CD4-positive, alpha-beta T cell (primary cell): Measurements from ENCODE around the gene KSR2. TPM values are rescaled to one million over a fixed set of nuclear protein-coding genes. Genes with fewer than 3 reads are reported as not detected.

Source experiments
- ATAC-seq: fragments of 200-7000 bp; cut with Tn5 transposase; one replicate; pipeline ENCODE4 v1.10.0; 2022; ENCODE audit warnings: mild to moderate bottlenecking; ENCODE audit not compliant: poor library complexity
- CTCF ChIA-PET: fragments of 350-600 bp; sonication (Branson Sonifier 250); formaldehyde crosslinking; loops from one replicate; lab custom pipeline; 2021; ENCODE audit warnings: antibody characterized with exemption, inconsistent platforms; lab: Charles Lee
- POLR2A ChIA-PET: fragments of 350-600 bp; sonication (Branson Sonifier 250); formaldehyde crosslinking; loops from one replicate; lab custom pipeline; 2021; ENCODE audit warnings: antibody characterized with exemption, inconsistent platforms; lab: Charles Lee
- DNase-seq, 14 experiments: peaks; one replicate each; pipeline ENCODE4 v3.0.0-alpha.2; 2013 to 2020; ENCODE audit warnings: mixed read lengths in 2 of 14
- H3K27ac ChIP-seq, 2 donors: one replicate each; pipeline versions ENCODE4 v1.5.1 to v1.7.0; 2013; ENCODE audit warnings: low read length in 2 of 2, low read depth in 1 of 2, mild to moderate bottlenecking in 1 of 2
- H3K27me3 ChIP-seq, 2 experiments: 1 replicate in 1 of 2; 2 replicates in 1 of 2; pipeline versions ENCODE4 v1.6.1 to v1.7.0; 2013; ENCODE audit warnings: low read length in 2 of 2, control low read depth in 1 of 2, mild to moderate bottlenecking in 1 of 2, moderate library complexity in 1 of 2; ENCODE audit not compliant: insufficient read depth in 2 of 2, control insufficient read depth in 1 of 2
- H3K36me3 ChIP-seq: one replicate; pipeline ENCODE4 v1.6.1; 2013; ENCODE audit warnings: low read length, control low read depth; ENCODE audit not compliant: insufficient read depth
- H3K4me1 ChIP-seq: one replicate; pipeline ENCODE4 v1.6.1; 2013; ENCODE audit warnings: low read length, control low read depth; ENCODE audit not compliant: insufficient read depth
- H3K4me3 ChIP-seq: one replicate; pipeline ENCODE4 v1.5.1; 2013; ENCODE audit warnings: mild to moderate bottlenecking, low read length, moderate library complexity
- H3K9me3 ChIP-seq, 2 experiments: 1 replicate in 1 of 2; 2 replicates in 1 of 2; pipeline versions ENCODE4 v1.6.1 to v1.7.0; 2013; ENCODE audit warnings: low read length in 2 of 2, mild to moderate bottlenecking in 2 of 2, control low read depth in 1 of 2, moderate library complexity in 1 of 2; ENCODE audit not compliant: control insufficient read depth in 1 of 2, insufficient read depth in 1 of 2
- H3K27ac Mint-ChIP-seq: one replicate; pipeline ENCODE4 v1.8.0; 2020; ENCODE audit warnings: mixed read lengths
- H3K27me3 Mint-ChIP-seq: one replicate; pipeline ENCODE4 v1.8.0; 2021; ENCODE audit warnings: mixed read lengths
- H3K36me3 Mint-ChIP-seq: one replicate; pipeline ENCODE4 v1.8.0; 2021; ENCODE audit warnings: low read depth, mixed read lengths
- H3K4me1 Mint-ChIP-seq: one replicate; pipeline ENCODE4 v1.8.0; 2021; ENCODE audit warnings: low read depth, mixed read lengths
- H3K4me3 Mint-ChIP-seq: one replicate; pipeline ENCODE4 v1.8.0; 2020; ENCODE audit warnings: mild to moderate bottlenecking, mixed read lengths
- H3K9me3 Mint-ChIP-seq: one replicate; pipeline ENCODE4 v1.8.0; 2020; ENCODE audit warnings: mixed read lengths
- CTCF ChIP-seq: fragments of 200-600 bp; IDR thresholded peaks from one replicate; pipeline ENCODE4 v1.8.0; 2022; ENCODE audit warnings: antibody characterized with exemption, mild to moderate bottlenecking
- intact Hi-C, 2 experiments: fragments of 100-400 bp; cut with DNase I in 1 of 2; cut with micrococcal nuclease in 1 of 2; formaldehyde crosslinking; loops; one replicate each; pipeline versions ENCODE4 v1.15.1 to v1.9.0; 2023 to 2025; cut with DNase I, micrococcal nuclease
- total RNA-seq, 174 experiments: library from RNA in 2 of 174; stranded (reverse) in 2 of 174; gene quantifications; one replicate each; pipeline ENCODE4 v1.2.3 and lab custom pipeline; 2021 to 2026

The KSR2 gene
- total RNA-seq, 2 experiments from 2014 or later = 0.05 to 0.17 TPM

GRCh38 chr12:117872546-117873169, 96.1 kb downstream of the KSR2 start:
- no peak for ATAC-seq
- no peaks in the 10 kb centered on the region for H3K36me3 Mint-ChIP-seq
- H3K27ac ChIP-seq = no peak overlapping the region
- no peak overlapping the region for H3K4me3 Mint-ChIP-seq
- intact Hi-C loops = loop anchor here (10.0 kb wide), 2 partner anchors 252 to 1672 kb away; no protein-coding TSS in a partner anchor
- POLR2A ChIA-PET = no interaction called here
- H3K36me3 ChIP-seq = no peaks in the 10 kb centered on the region
- H3K4me3 ChIP-seq = no peak overlapping the region
- peaks cover 17% of the 10 kb centered on the region for H3K27me3 Mint-ChIP-seq
- H3K27ac Mint-ChIP-seq = no peak overlapping the region
- H3K4me1 ChIP-seq = peaks cover 16% of the 10 kb centered on the region
- H3K9me3 Mint-ChIP-seq = no peaks in the 10 kb centered on the region
- H3K4me1 Mint-ChIP-seq = peaks cover 6% of the 10 kb centered on the region
- peaks cover 0 to 5% of the 10 kb centered on the region in 2 experiments for H3K9me3 ChIP-seq
- TF ChIP-seq CTCF = no peak
- peaks cover 6 to 7% of the 10 kb centered on the region in 2 experiments for H3K27me3 ChIP-seq
- DNase-seq = no peak
- CTCF ChIA-PET = no interaction called here

GRCh38 chr12:117869551-117869950, 99.2 kb downstream of the KSR2 start:
- no peaks in the 10 kb centered on the region for H3K9me3 ChIP-seq
- POLR2A ChIA-PET = no interaction called here
- no peak overlapping the region for H3K27ac ChIP-seq
- Mint-ChIP-seq H3K4me1 (no peaks in the 10 kb centered on the region), H3K27me3 (peaks cover 4% of the 10 kb centered on the region), H3K27ac (no peak overlapping the region), H3K4me3 (no peak overlapping the region), H3K9me3 (no peaks in the 10 kb centered on the region), H3K36me3 (no peaks in the 10 kb centered on the region)
- ATAC-seq = no peak
- H3K36me3 ChIP-seq = no peaks in the 10 kb centered on the region
- no peak for DNase-seq
- H3K27me3 ChIP-seq = no peaks in the 10 kb centered on the region
- no peak overlapping the region for H3K4me3 ChIP-seq
- H3K4me1 ChIP-seq = no peaks in the 10 kb centered on the region
- CTCF ChIA-PET = interaction anchor here (0.9 kb wide), 1 partner anchor 12 kb away, joined by 3 read pairs; no protein-coding TSS in a partner anchor
- TF ChIP-seq CTCF = no peak
- intact Hi-C loops = no loop called here

GRCh38 chr12:117867348-117867747, 101.4 kb downstream of the KSR2 start:
- H3K27ac Mint-ChIP-seq = no peak overlapping the region
- TF ChIP-seq CTCF = no peak
- intact Hi-C loops = no loop called here
- Histone ChIP-seq H3K4me3 (no peak overlapping the region), H3K9me3 (no peaks in the 10 kb centered on the region), H3K4me1 (no peaks in the 10 kb centered on the region), H3K27me3 (no peaks in the 10 kb centered on the region), H3K36me3 (no peaks in the 10 kb centered on the region), H3K27ac (no peak overlapping the region)
- H3K4me3 Mint-ChIP-seq = no peak overlapping the region
- no peaks in the 10 kb centered on the region for H3K4me1 Mint-ChIP-seq
- ChIA-PET POLR2A (no interaction called here), CTCF (no interaction called here)
- DNase-seq = no peak
- H3K9me3 Mint-ChIP-seq = no peaks in the 10 kb centered on the region
- H3K27me3 Mint-ChIP-seq = peaks cover 13% of the 10 kb centered on the region
- no peaks in the 10 kb centered on the region for H3K36me3 Mint-ChIP-seq
- no peak for ATAC-seq
